Astrocyte of the cerebellum (primary cell): Measurements from ENCODE around the gene CYTH4.

Source experiments
- DNase-seq: peaks from one replicate; pipeline ENCODE4 v3.0.0-alpha.2; 2011; ENCODE audit warnings: low read depth
- H3K4me3 ChIP-seq: 2 replicates; pipeline ENCODE4 v1.5.1; 2011; ENCODE audit warnings: mild to moderate bottlenecking, low read depth, low read length, moderate library complexity
- CTCF ChIP-seq: IDR thresholded peaks from 2 replicates; pipeline ENCODE4 v1.5.1; 2012; ENCODE audit warnings: low read length, low read depth, moderate library complexity, mild to moderate bottlenecking; ENCODE audit errors: missing control alignments
- in situ Hi-C: cut with HindIII; loops from 2 replicates; pipeline ENCODE4 v1.10.0; 2017; ENCODE audit warnings: low sequenced_read_pairs

The CYTH4 gene

DNA sequence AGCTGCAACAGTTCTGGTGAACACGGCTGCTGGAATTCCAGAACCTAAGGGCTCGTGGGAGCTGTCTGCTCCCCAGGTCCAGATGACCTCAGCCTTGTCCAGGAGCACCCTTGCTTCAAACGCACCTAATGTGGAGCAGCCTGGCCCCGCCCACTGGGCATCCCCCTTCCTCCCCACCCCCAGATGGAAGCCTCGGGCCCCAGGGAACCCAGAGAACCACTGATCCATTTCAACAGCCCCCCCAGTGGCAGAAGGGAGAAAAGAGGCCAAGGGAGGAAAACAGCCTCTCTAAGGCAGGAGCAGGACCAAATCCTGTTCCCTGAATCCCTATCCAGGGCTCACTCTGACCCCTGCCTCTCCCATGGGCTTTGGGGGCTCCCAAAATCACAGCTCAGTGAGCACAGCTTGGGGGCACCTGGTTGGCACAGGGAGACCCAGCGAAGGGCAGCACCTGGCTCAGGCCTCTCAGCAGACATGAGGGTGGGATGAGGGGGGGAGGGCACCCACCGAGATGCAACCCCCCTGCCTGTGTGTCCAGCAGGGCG lies 1.2 kb downstream of the CYTH4 start:
- no peak for TF ChIP-seq CTCF
- H3K4me3 ChIP-seq, result no peak overlapping the region
- no peak for DNase-seq
- in situ Hi-C loops, result no loop called here

- DNase-seq, result no peak
- no peak overlapping the region for H3K4me3 ChIP-seq
- in situ Hi-C loops, result no loop called here
- TF ChIP-seq CTCF, result no peak
Measured at GRCh38 chr22:37284126-37284804, 2.0 kb downstream of the CYTH4 start.

GRCh38 chr22:37284805-37285355 lies 2.6 kb downstream of the CYTH4 start:
- no peak for DNase-seq
- H3K4me3 ChIP-seq, result no peak overlapping the region
- in situ Hi-C loops, result no loop called here

GRCh38 chr22:37285937-37286336 lies 3.6 kb downstream of the CYTH4 start:
- TF ChIP-seq CTCF, result no peak
- in situ Hi-C loops, result no loop called here
- H3K4me3 ChIP-seq, result no peak overlapping the region
- DNase-seq, result no peak

More at GRCh38 chr22:37284805-37285355, 2.6 kb downstream of the CYTH4 start:
- no peak for TF ChIP-seq CTCF

DNA sequence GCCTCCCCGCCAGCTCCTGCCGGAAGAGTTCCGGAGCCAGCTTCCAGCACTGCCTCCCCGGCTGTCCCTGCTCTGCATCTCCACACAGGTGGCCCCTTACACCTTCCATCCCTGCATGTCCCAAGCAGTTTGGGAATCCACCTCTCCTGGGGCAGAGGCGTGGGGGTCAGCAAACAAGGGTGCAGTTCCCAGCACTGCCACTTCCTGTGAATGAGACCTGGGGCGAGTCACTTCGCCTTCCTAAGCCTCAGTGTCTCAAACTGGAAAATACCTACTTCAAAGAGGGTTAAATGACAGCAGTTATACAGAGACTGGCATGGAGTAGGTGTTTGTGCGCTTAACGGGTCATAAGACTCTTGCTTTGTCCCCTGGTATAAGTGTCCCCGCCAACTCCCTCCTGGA lies 5.2 kb downstream of the CYTH4 start:
- no peak for TF ChIP-seq CTCF
- no peak for DNase-seq
- in situ Hi-C loops, result no loop called here
- no peak overlapping the region for H3K4me3 ChIP-seq

- H3K4me3 ChIP-seq, result no peak overlapping the region
- in situ Hi-C loops, result no loop called here
- no peak for DNase-seq
- no peak for TF ChIP-seq CTCF
Measured at GRCh38 chr22:37288521-37288920, 6.2 kb downstream of the CYTH4 start.
